Left ventricle myocardium inferior (tissue), 1 donor: Measurements from ENCODE around the gene LCN6. TPM values are rescaled to one million over a fixed set of nuclear protein-coding genes. Genes with fewer than 3 reads are reported as not detected.

Source experiments
- DNase-seq: peaks from one replicate; pipeline ENCODE4 v3.0.0-alpha.2; 2020
- H3K27ac ChIP-seq: fragments of 200-600 bp; replicated peaks from 2 replicates; pipeline ENCODE4 v1.8.0; 2021
- H3K27me3 ChIP-seq: fragments of 200-600 bp; 2 replicates; pipeline ENCODE4 v1.8.0; 2021; ENCODE audit warnings: low read depth
- H3K36me3 ChIP-seq: fragments of 200-600 bp; 2 replicates; pipeline ENCODE4 v1.8.0; 2021
- H3K4me1 ChIP-seq: fragments of 200-600 bp; 2 replicates; pipeline ENCODE4 v1.8.0; 2021
- H3K4me3 ChIP-seq: fragments of 200-600 bp; 2 replicates; pipeline ENCODE4 v1.8.0; 2021; ENCODE audit warnings: mild to moderate bottlenecking, moderate library complexity
- H3K9me3 ChIP-seq: fragments of 200-600 bp; replicated peaks from 2 replicates; pipeline ENCODE4 v1.8.0; 2021
- intact Hi-C: fragments of 100-400 bp; cut with micrococcal nuclease; formaldehyde crosslinking; loops from one replicate; pipeline ENCODE4 v1.11.0; 2022
- total RNA-seq: library from RNA; stranded (reverse); fragmentation: NEBNext Ultra II Directional; extraction: Animal tissue kit (Norgen Biotek cat#: 25700); gene quantifications from one replicate; pipeline ENCODE4 v1.2.1, GENCODE V29; 2021
- TF ChIP-seq, protein P1 (sequence below): fragments of 200-600 bp; IDR thresholded peaks from 2 replicates; pipeline ENCODE4 v1.8.0; 2021; ENCODE audit warnings: antibody characterized with exemption, mild to moderate bottlenecking, borderline replicate concordance
- donor health status: DM: no; HTN: yes; CAD: no; lungs with severe emphysema.

LCN6 gene
- total RNA-seq, 1 donor from 2014 or later, result 14.6 TPM

DNA sequence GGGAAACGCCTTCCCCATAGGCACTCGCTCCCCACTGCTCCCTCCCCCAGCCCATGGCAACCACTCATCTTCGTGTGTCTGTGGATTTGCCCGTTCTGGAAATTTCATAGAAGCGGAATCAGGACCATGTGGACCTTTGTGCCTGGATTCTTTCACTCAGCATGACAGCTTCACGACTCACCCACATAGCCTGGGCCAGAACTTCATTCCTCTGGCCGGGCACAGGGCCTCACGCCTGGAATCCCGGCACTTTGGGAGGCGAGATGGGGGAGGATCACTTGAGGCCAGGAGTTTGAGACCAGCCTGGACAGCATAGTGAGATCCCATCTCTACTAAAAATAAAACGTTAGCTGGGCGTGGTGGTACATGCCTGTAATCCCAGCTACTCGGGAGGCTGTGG, 48.0 kb downstream of the LCN6 start:
- no peak for DNase-seq
- H3K36me3 ChIP-seq, result no peaks in the 10 kb centered on the region
- peaks cover 22% of the 10 kb centered on the region for H3K27me3 ChIP-seq
- H3K27ac ChIP-seq, result no peak overlapping the region
- H3K4me3 ChIP-seq, result no peak overlapping the region
- intact Hi-C loops, result no loop called here
- peaks cover 13% of the 10 kb centered on the region for H3K4me1 ChIP-seq
- no peaks in the 10 kb centered on the region for H3K9me3 ChIP-seq
- TF ChIP-seq, protein P1, sequence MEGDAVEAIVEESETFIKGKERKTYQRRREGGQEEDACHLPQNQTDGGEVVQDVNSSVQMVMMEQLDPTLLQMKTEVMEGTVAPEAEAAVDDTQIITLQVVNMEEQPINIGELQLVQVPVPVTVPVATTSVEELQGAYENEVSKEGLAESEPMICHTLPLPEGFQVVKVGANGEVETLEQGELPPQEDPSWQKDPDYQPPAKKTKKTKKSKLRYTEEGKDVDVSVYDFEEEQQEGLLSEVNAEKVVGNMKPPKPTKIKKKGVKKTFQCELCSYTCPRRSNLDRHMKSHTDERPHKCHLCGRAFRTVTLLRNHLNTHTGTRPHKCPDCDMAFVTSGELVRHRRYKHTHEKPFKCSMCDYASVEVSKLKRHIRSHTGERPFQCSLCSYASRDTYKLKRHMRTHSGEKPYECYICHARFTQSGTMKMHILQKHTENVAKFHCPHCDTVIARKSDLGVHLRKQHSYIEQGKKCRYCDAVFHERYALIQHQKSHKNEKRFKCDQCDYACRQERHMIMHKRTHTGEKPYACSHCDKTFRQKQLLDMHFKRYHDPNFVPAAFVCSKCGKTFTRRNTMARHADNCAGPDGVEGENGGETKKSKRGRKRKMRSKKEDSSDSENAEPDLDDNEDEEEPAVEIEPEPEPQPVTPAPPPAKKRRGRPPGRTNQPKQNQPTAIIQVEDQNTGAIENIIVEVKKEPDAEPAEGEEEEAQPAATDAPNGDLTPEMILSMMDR, result no peak

DNA sequence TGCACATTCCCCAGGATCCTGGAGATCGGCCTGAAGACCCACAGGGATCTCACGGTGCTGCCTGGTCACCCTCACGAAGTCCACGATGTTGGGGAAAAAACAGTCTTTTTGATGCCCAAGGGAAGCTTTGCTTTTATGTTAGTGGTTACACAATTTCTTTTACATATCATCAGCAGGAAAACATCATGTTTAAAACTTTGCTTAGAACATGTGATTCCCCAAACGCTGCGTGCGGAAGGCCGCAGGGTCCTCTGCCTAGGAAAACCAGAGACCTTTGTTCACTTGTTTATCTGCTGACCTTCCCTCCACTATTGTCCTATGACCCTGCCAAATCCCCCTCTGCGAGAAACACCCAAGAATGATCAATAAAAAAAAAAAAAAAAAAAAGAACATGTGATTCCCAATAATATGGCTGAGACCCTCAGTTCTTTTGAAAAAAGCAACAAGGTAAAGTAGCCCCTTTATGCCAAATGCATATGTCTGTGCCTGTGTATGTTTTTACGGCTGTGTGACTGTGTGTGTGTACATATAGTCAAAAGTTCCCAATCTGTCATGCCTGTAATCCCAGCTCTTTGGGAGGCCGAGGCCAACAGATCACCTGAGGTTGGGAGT, 49.6 kb downstream of the LCN6 start:
- Histone ChIP-seq H3K27me3 (peaks cover 22% of the 10 kb centered on the region), H3K4me3 (no peak overlapping the region), H3K27ac (no peak overlapping the region), H3K36me3 (no peaks in the 10 kb centered on the region), H3K9me3 (no peaks in the 10 kb centered on the region), H3K4me1 (peaks cover 27% of the 10 kb centered on the region)
- TF ChIP-seq, protein P1, result no peak
- no peak for DNase-seq
- intact Hi-C loops, result no loop called here

DNA sequence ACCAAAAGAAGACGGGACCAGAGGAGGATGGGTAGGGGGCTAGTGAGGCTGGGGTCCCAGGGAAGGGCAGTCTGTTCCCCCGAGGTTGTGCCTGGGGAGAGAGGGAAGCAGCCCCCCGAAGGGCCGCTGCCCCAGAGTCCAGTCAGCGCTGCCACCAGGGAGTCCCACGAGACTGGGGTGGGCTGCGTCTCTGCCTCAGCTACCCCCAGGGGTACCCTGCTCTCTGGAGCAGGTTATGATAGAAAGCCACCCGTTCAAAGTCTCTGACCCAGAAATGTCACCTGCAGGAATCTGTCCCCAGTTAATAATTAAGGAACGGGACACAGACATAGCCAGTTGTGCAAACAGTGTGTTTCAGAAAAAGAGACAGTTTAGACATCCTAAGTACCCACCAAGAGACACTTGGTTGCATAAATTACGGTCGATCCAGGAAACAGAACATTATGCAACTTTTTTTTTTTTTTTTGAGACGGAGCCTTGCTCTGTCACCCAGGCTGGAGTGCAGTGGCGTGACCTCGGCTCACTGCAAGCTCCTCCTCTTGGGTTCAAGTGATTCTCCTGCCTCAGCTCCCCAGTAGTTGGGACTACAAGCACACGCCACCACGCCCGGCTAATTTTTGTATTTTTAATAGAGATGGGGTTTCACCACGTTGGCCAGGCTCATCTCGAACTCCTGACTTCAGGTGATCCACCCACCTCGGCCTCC, 50.4 kb downstream of the LCN6 start:
- Histone ChIP-seq H3K4me1 (peaks cover 34% of the 10 kb centered on the region), H3K4me3 (no peak overlapping the region), H3K27ac (no peak overlapping the region), H3K27me3 (peaks cover 22% of the 10 kb centered on the region), H3K36me3 (no peaks in the 10 kb centered on the region), H3K9me3 (no peaks in the 10 kb centered on the region)
- TF ChIP-seq, protein P1, result no peak
- intact Hi-C loops, result no loop called here
- no peak for DNase-seq

DNA sequence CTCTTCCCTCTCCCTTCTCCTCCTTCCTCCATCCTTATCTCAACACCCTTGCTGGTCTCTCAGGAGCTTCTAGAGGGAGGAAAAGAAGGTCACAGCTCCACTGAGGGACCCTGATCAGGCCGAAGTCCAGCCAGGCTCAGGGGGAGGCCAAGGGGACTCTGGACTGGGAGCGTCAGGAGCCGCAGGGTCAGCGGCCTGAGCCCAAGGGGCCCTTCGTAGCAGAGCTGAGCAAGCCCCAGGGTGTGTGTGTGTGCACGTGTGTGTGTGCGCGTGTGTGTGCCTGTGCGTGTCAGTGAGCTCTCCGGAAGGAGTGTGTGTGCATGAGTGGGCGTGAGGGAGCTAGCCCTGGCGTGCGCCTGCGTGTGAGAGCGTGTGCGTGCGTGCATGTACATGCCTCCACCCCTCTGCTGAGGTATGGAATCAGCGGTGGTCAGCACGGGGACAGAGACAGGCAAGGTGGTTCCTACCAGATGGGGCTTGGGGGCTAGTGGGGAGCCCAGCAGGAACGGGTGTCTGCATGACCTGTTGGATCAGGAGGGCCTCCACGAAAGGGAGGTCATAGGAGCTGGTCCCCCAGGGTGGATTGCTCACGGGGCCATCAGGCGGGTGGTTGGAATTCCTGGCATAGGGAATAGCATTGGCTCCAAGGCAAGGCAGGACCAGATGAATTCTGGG, 51.0 kb downstream of the LCN6 start:
- H3K27me3 ChIP-seq, result peaks cover 22% of the 10 kb centered on the region
- H3K4me3 ChIP-seq, result no peak overlapping the region
- no peaks in the 10 kb centered on the region for H3K36me3 ChIP-seq
- TF ChIP-seq, protein P1, result no peak
- no peaks in the 10 kb centered on the region for H3K9me3 ChIP-seq
- intact Hi-C loops, result no loop called here
- DNase-seq, result no peak
- H3K27ac ChIP-seq, result no peak overlapping the region
- H3K4me1 ChIP-seq, result peaks cover 41% of the 10 kb centered on the region

DNA sequence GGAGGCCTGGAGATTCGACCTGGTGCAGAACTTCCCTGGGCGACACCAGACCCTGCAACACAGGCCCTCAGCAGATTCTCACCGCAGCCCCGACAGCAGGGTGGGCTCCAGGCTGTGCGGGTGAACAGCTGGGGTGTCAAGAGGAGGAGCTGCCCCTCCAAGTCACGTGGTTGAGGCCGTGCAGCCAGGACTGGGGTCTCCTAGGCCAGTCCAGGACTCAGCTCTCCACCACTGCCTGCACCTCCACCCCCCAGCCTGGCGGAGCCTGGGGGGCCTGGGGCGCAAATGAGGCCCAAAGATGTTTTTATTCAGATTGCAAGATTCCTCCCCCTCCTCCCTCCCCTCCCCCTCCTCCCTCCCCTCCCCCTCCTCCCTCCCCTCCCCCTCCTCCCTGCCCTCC, 51.8 kb downstream of the LCN6 start:
- no peak for DNase-seq
- Histone ChIP-seq H3K27me3 (peaks cover 20% of the 10 kb centered on the region), H3K4me3 (no peak overlapping the region), H3K4me1 (peaks cover 48% of the 10 kb centered on the region), H3K9me3 (no peaks in the 10 kb centered on the region), H3K36me3 (no peaks in the 10 kb centered on the region), H3K27ac (no peak overlapping the region)
- TF ChIP-seq, protein P1, result no peak
- intact Hi-C loops, result no loop called here
